ENCODE measurements around the gene PSMD1. TPM values are rescaled to one million over a fixed set of nuclear protein-coding genes. Genes with fewer than 3 reads are reported as not detected.

Gene PSMD1
- total RNA-seq, 1 experiment from 2014 or later: 133 TPM

DNA sequence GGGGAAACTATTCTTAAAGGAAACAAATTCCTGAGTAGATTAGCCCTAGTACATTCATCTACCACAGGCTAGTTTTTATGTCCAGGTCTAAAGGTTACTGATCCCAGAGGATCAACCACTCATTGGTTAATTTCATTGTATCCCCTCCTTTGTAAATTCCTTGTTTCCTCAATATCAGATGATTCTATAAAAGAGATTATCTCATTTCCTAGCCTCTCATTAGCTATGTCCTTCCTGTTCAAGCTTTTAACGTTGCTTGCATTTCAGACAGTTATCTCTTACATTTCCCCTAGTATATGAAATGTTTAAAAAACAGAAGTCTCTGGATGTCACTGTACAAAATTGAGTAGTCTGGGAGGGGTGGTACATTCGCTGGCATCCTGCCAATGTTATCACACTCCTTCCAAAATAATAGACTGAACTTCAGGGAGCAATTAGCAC, 117.6 kb downstream of the PSMD1 start:
- Histone ChIP-seq H3K9me3 (ENCODE audit: control insufficient read depth in 1 of 2, insufficient read depth in 1 of 2, low read depth in 1 of 2, low read length in 2 of 2) (no peaks in the 10 kb centered on the region), H3K4me3 (replicated peaks in 1 of 2; ENCODE audit: low read depth in 1 of 2, low read length in 2 of 2) (no peak overlapping the region), H3K9ac (ENCODE audit: low read length) (no peak overlapping the region), H3K4me1 (ENCODE audit: control insufficient read depth in 1 of 2, insufficient read depth in 2 of 2, low read length in 2 of 2) (no peaks in the 10 kb centered on the region), H3K27me3 (ENCODE audit: insufficient read depth, low read length) (no peaks in the 10 kb centered on the region), H3K27ac (ENCODE audit: low read depth, low read length) (no peak overlapping the region), H3K79me2 (ENCODE audit: insufficient read depth, low read length) (no peaks in the 10 kb centered on the region), H3K36me3 (ENCODE audit: control insufficient read depth in 1 of 2, insufficient read depth in 2 of 2, low read length in 2 of 2) (peaks cover 8 to 33% of the 10 kb centered on the region in 2 experiments; a peak in 3 of 4 replicates), H4K20me1 (ENCODE audit: insufficient read depth) (no peaks in the 10 kb centered on the region), H3K4me2 (ENCODE audit: low read length) (no peak overlapping the region), H3K9me2 (ENCODE audit: insufficient read depth) (no peaks in the 10 kb centered on the region), H2AFZ (ENCODE audit: low read depth, low read length, poor library complexity, severe bottlenecking) (no peak overlapping the region)
- no TSS peak for BruUV-seq (replicated peaks)
- POLR2A ChIA-PET: no interaction called here
- ATAC-seq (no peak), DNase-seq (ENCODE audit: low read depth, low spot score) (no peak)
- RAD21 ChIA-PET (ENCODE audit: low non-redundant PET in 1 of 2, low total read pairs in 2 of 2, uncharacterized antibody in 2 of 2, unreplicated experiment in 2 of 2): no interaction called here
- CTCF ChIA-PET: interaction anchor here (1.0 kb wide), 1 partner anchor 278 kb away, joined by 5 read pairs; no protein-coding TSS in a partner anchor
- TF ChIP-seq POLR2A (IDR thresholded peaks at IDR 0.05; ENCODE audit: borderline replicate concordance, extremely low read depth, insufficient read depth, insufficient read length) (no peak), FOSL1 (IDR thresholded peaks at IDR 0.05; ENCODE audit: low read depth) (no peak)
- TF ChIP-seq, protein P1, sequence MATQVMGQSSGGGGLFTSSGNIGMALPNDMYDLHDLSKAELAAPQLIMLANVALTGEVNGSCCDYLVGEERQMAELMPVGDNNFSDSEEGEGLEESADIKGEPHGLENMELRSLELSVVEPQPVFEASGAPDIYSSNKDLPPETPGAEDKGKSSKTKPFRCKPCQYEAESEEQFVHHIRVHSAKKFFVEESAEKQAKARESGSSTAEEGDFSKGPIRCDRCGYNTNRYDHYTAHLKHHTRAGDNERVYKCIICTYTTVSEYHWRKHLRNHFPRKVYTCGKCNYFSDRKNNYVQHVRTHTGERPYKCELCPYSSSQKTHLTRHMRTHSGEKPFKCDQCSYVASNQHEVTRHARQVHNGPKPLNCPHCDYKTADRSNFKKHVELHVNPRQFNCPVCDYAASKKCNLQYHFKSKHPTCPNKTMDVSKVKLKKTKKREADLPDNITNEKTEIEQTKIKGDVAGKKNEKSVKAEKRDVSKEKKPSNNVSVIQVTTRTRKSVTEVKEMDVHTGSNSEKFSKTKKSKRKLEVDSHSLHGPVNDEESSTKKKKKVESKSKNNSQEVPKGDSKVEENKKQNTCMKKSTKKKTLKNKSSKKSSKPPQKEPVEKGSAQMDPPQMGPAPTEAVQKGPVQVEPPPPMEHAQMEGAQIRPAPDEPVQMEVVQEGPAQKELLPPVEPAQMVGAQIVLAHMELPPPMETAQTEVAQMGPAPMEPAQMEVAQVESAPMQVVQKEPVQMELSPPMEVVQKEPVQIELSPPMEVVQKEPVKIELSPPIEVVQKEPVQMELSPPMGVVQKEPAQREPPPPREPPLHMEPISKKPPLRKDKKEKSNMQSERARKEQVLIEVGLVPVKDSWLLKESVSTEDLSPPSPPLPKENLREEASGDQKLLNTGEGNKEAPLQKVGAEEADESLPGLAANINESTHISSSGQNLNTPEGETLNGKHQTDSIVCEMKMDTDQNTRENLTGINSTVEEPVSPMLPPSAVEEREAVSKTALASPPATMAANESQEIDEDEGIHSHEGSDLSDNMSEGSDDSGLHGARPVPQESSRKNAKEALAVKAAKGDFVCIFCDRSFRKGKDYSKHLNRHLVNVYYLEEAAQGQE (IDR thresholded peaks at IDR 0.05; ENCODE audit: low read depth): no peak
- TF ChIP-seq, protein P2, sequence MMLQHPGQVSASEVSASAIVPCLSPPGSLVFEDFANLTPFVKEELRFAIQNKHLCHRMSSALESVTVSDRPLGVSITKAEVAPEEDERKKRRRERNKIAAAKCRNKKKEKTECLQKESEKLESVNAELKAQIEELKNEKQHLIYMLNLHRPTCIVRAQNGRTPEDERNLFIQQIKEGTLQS (IDR thresholded peaks at IDR 0.05): no peak
- intact Hi-C loops (cut with micrococcal nuclease): no loop called here

DNA sequence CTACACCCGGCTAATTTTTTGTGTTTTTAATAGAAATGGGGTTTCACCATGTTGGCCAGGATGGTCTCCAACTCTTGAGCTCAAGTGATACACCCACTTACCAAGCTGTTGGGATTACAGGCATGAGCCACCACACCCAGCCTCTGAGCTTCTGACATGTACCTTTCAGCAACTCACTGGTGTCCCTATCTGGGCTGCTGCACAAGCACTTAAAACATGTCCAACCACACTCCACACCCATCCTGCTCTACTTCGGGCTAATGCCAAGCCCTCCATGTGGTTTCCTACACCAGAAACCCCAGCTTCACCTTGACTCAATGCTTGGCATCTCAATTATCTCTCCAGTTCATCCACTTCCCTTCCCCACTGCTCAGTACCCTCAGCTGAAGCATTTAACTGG, 119.4 kb downstream of the PSMD1 start:
- ChIA-PET RAD21 (ENCODE audit: low non-redundant PET in 1 of 2, low total read pairs in 2 of 2, uncharacterized antibody in 2 of 2, unreplicated experiment in 2 of 2) (no interaction called here), POLR2A (no interaction called here), CTCF (no interaction called here)
- peaks cover 0 to 15% of the 10 kb centered on the region in 2 experiments; a peak in 2 of 4 replicates for H3K4me1 ChIP-seq (ENCODE audit: control insufficient read depth in 1 of 2, insufficient read depth in 2 of 2, low read length in 2 of 2)
- H3K27ac ChIP-seq (ENCODE audit: low read depth, low read length): no peak overlapping the region
- DNase-seq (ENCODE audit: low read depth, low spot score) (no peak), ATAC-seq (peak; percentile 14)
- H4K20me1 ChIP-seq (ENCODE audit: insufficient read depth): no peaks in the 10 kb centered on the region
- H3K79me2 ChIP-seq (ENCODE audit: insufficient read depth, low read length): no peaks in the 10 kb centered on the region
- no peak overlapping the region for H2AFZ ChIP-seq (ENCODE audit: low read depth, low read length, poor library complexity, severe bottlenecking)
- H3K27me3 ChIP-seq (ENCODE audit: insufficient read depth, low read length): no peaks in the 10 kb centered on the region
- H3K4me3 ChIP-seq (replicated peaks in 1 of 2; ENCODE audit: low read depth in 1 of 2, low read length in 2 of 2): no peak overlapping the region
- no TSS peak for BruUV-seq (replicated peaks)
- peaks cover 8 to 25% of the 10 kb centered on the region in 2 experiments; a peak in 3 of 4 replicates for H3K36me3 ChIP-seq (ENCODE audit: control insufficient read depth in 1 of 2, insufficient read depth in 2 of 2, low read length in 2 of 2)
- no peak overlapping the region for H3K9ac ChIP-seq (ENCODE audit: low read length)
- intact Hi-C loops (cut with micrococcal nuclease): no loop called here
- no peaks in the 10 kb centered on the region for H3K9me3 ChIP-seq (ENCODE audit: control insufficient read depth in 1 of 2, insufficient read depth in 1 of 2, low read depth in 1 of 2, low read length in 2 of 2)
- no peaks in the 10 kb centered on the region for H3K9me2 ChIP-seq (ENCODE audit: insufficient read depth)
- no peak overlapping the region for H3K4me2 ChIP-seq (ENCODE audit: low read length)
- TF ChIP-seq CBX3 (IDR thresholded peaks at IDR 0.05; ENCODE audit: low read depth): no peak
- no peak for TF ChIP-seq EZH2phosphoT487 (IDR thresholded peaks at IDR 0.05; ENCODE audit: borderline replicate concordance)
- no peak for TF ChIP-seq YY1 (IDR thresholded peaks at IDR 0.05; ENCODE audit: extremely low read depth, insufficient replicate concordance, low read depth, low read length)
- TF ChIP-seq, protein P3, sequence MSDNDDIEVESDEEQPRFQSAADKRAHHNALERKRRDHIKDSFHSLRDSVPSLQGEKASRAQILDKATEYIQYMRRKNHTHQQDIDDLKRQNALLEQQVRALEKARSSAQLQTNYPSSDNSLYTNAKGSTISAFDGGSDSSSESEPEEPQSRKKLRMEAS (IDR thresholded peaks at IDR 0.05): no peak
- TF ChIP-seq POLR2A (IDR thresholded peaks at IDR 0.05; ENCODE audit: borderline replicate concordance, extremely low read depth, insufficient read depth, insufficient read length): no peak
- no peak for TF ChIP-seq ELF1 (IDR thresholded peaks at IDR 0.05; ENCODE audit: borderline replicate concordance, low read depth)
- no peak for TF ChIP-seq POLR2AphosphoS5 (IDR thresholded peaks at IDR 0.05; ENCODE audit: low read depth, low read length)
- TF ChIP-seq, protein P2 (IDR thresholded peaks at IDR 0.05): no peak
- no peak for TF ChIP-seq SIN3A (IDR thresholded peaks at IDR 0.05; ENCODE audit: low read depth)
- no peak for TF ChIP-seq SRF (IDR thresholded peaks at IDR 0.05; ENCODE audit: low read depth)
- no peak for TF ChIP-seq EGR1 (IDR thresholded peaks at IDR 0.05; ENCODE audit: low read depth)
- no peak for TF ChIP-seq TCF7L2 (IDR thresholded peaks at IDR 0.05; ENCODE audit: borderline replicate concordance, extremely low read depth, insufficient read depth, insufficient read length)
